Esophagus mucosa (tissue), 1 donor: ENCODE results near the gene ATR. TPM values are rescaled to one million over a fixed set of nuclear protein-coding genes. Genes with fewer than 3 reads are reported as not detected.
"Not testable (repeated sequence)": the region's sequence is repeated elsewhere in the genome, so short reads cannot be mapped to it uniquely, and the experiment has no call there.

Experiments used
- ATAC-seq: fragments of 200-7000 bp; cut with Tn5 transposase; one replicate; pipeline ENCODE4 v1.9.1; 2020
- total RNA-seq: library from RNA; stranded (reverse); gene quantifications from one replicate; pipeline ENCODE4 v1.2.4, GENCODE V29; 2023
- donor health status: DM: yes; HTN: yes; CAD: no.

ATR gene
- total RNA-seq: 15.5 TPM

DNA sequence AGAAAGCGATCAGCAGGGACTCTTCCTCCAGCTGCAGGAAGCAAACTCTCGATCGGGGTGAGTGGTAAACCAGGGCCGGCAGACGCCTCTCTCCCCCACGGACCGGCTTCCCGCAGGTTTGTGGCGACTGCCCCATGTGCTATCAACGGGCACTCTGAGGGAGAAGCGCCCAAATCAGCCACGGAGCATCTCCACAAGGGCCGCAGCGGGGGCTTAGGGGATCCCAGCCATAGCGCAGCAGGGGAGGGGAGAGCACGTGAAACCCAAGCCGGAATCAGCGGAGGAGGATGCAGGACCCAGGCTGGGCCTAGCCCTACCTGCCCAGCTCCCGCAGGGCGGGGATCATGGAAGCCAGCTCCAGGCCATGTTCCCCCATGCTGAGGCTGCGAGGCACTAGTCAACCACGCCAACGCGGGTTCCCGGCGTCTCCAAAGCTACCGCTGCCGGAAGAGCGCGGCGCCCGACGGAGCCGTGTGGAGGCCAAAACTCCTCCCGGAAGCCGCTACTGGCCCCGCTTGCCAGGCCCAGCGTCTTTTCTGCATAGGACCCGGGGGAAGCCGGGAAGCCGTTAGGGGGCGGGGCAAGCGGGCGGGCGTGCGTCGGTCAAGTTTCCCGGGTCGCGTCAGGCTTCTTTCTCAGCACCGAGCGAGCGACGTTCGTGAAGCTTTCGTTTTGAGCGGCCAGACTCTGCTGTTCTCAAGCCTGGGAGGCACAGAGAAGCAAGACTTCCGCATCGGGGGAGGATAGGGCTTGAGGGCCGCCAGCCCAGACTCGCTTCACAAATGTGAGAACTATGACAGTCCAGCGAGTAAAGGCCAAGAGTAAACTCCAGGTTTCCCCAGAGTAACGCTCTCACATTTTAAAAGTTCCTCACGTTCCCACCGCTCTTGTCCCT is at the start of gene ATR:
ATR (minus strand) TSS at position 405 of the 895 bp plus-strand sequence; CDS start at position 376, 29 bp downstream.
- ATAC-seq: peak; percentile 99

GRCh38 chr3:142626971-142627370 is 48.4 kb upstream of the ATR start:
- ATAC-seq: no peak

GRCh38 chr3:142625153-142625440 is 46.6 kb upstream of the ATR start:
- ATAC-seq: no peak

- no peak for ATAC-seq
Measured at GRCh38 chr3:142624341-142625152, 46.0 kb upstream of the ATR start.

- ATAC-seq: no peak
Measured at GRCh38 chr3:142623194-142623593, 44.7 kb upstream of the ATR start.

- ATAC-seq: no peak
Measured at GRCh38 chr3:142622405-142622804, 43.9 kb upstream of the ATR start.

- peak; percentile 93 for ATAC-seq
Measured at GRCh38 chr3:142618917-142619461, 40.5 kb upstream of the ATR start.

DNA sequence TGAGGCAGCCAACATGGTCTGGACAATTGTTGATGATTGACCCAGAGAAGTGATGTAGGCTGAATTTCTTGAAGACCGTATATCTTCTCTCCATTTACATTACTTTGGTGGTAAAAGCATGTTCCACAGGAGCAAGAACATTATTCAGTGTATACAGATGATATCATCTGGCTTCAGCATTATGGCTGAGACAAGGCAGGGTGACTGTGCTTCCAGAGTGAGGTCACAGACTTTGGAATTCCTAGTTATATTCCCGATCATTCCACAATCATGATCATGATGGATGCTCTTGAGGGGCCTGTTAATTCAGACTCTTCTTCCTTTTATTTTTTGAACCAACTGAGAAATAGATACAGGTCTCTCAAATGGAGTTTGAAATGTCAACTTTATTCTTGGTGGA is 36.6 kb upstream of the ATR start:
- no peak for ATAC-seq

GRCh38 chr3:142614059-142614626 is 35.6 kb upstream of the ATR start:
- ATAC-seq: no peak

DNA sequence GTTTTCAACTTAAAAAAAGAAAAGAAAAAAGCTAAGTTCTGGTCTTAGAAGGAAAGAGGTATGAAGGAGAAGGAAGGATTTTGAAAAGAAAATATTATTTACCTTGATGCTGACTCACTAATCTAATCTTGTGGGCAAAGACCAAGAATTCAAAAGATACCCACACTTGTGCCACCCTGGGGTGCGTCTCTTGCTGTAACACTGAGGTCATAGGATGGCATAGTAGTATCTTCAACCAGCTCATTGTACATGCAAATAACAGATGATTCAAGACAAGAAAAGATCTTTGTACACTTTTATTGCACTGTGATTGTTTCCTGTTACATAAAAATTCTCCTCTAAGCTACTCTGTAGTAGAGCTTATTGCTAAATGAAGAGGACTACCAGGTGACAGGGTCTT is 35.0 kb upstream of the ATR start:
- ATAC-seq: peak; percentile 75

GRCh38 chr3:142611206-142611605 is 32.7 kb upstream of the ATR start:
- ATAC-seq: no peak

GRCh38 chr3:142609136-142609535 is 30.6 kb upstream of the ATR start:
- no peak for ATAC-seq

DNA sequence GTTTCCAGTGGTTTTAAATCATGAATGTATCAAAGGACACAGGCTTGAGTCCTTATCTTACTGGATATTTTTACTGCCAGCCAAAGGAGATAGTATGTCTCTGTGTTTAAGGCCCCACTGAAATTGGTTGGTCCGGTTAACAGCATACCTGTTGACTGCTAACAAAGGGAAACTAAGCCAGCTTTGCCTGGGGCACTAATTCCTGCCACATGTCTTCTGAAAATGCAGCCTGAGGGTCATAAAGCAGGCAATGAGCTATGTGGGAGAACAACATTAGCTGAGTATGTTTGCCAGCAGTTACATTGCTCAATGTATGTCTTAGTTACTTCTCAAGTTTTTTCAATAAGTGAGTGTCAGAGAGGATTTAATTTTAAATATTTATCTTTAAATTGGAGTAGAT is 30.1 kb upstream of the ATR start:
- ATAC-seq: no peak

DNA sequence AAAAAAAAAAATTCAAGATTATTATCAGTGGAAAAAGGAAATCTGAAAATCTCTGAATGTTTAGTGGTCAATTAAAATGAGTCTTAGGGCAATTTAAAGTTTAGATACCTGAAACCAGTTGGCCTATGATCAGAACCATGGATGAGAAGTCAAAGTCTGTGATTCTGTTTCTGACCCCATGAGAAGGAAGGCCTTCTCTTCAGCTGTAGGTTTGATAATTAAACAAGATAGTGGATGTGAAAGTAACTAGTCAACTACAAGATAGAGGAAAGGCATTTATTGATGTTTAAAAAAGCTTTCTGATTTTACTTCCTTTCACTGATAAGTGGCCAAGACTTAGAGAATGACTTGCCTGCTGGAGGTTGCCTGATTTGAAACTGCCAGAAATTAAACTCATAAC is 26.4 kb upstream of the ATR start:
- ATAC-seq: no peak

- not testable (repeated sequence) for ATAC-seq
Measured at GRCh38 chr3:142603386-142603705, 24.8 kb upstream of the ATR start.

DNA sequence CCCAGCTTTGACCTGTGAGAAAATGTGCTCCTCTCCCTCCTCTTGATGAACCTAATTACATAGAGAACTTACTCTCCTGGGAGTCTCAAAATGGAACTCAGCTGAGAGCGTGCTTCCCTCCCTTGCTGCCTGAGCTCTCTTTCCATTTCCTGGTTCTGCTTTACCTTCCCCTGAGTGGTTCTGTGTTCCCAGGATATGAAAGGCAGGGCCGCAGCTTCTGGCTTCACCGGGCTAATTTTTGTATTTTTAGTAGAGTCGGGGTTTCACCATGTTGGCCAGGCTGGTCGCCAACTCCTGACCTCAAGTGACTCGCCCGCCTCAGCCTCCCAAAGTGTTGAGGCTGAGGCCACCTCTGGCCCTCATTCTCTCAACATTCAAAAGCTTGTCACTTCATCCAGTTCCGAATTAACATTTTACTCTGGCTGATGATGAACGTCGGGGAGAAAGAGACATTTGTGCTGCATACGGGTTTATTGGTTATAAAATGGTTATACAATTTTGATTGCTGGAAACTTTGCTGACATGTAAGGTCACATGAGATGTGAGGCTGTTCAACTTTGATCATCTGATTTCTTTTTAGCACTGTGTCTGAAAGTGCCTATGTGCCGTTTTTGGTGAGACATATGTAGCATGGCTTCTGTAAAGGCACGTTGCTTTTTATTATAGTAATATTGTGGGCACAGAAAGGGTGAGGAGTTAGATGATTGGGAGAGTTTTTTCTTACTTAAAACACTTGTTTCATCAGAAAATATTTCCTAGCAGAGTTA is 24.3 kb upstream of the ATR start:
- no peak for ATAC-seq

DNA sequence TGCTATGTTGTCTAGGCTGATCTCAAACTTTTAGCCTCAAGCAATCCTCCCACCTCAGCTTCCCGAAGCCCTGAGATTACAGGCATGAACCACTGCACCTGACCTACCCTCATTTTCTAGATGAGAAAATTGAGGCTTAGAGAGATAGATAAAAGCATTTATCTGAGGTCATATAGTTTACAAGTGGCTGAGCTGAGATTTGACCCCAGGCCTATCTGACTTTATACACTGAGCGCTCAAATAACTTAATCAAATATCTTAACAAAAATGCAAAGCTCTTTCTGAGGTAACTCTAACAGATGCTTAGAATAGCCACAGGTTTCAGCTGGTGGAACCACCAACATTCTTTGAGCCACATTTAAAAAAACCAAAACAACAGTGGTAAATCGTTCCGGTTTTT is 23.2 kb upstream of the ATR start:
- ATAC-seq: no peak

DNA sequence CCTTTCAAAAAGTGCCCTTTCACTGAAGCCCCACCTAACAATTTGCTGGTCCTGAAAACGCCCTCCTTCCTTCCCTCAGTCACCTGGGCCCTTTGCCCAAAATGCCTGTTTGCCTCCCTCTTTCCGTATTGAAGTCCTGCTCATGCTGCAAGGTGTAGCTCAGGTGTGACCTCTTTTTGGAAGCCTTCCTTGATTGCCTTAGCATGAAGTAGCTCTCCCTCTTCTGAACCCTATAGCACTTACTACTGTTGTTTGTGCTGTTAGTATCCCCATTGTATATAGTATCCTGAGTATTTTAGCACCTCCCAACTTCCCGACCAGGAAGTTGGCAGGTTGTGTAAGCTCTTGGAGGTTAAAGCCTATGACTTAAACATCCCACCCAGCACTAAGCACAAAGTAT is 19.4 kb upstream of the ATR start:
- no peak for ATAC-seq

- ATAC-seq: no peak
Measured at GRCh38 chr3:142596726-142597088, 18.2 kb upstream of the ATR start.

DNA sequence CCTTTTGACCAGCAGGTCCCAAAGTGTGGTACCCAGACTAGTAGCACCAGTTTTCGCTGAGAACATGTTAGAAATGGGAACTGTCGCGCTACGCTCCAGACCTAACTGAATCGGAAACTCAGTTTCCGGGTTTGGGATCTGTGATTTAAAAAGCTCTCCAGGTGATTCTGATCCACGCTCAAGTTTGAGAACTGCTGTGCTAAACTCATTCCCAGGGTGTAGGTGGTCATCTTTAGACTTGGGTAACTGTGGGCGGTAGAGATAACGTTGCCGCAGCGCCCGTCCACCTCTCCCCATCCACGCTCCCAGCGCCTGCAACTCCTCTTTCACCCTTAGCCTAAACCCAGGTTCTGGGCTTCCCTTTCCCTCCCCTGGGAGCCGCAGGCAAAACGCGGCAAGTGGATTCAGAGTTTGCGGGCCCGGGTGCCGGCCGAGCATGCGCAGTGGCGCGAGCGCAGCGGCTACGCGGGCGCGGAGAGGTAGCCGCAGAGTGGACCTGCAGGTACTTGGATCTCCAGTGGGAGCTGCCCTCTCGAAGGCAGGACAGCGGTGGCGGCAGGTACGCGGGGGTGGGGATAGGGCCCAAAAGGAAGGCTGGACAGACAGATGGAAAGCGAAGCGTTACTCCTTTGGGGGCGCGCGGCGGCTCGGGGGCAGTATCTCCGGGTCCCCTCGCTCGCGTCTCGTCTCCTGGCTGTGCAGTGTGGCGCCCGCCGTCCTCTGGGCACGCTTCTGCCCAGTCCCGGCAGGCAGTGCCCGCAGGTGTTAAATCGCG is 17.6 kb upstream of the ATR start, which contains the start of gene PLS1:
PLS1 (plus strand) TSS at position 443 of the 775 bp plus-strand sequence. CDS start 67,845 bp downstream, outside the sequence.
- peak; percentile 96 for ATAC-seq

DNA sequence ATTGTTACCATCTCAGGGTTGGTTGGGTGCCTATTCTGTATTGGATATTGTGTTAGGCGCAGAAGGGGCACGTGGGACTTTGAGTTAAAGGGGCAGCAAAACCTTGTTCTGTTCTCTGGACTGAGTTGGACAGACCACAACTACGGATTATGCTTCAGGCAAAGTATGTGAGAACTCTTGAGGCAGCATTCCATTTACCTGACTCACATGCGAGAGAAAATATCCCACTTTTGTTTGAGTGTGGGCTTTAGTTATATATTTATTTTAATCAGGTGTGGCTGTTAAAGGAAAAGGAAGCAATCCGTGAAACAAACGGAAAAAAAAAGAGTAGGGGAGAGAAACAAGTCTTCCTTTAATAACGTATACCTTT is 17.0 kb upstream of the ATR start:
- ATAC-seq: no peak

- no peak for ATAC-seq
Measured at GRCh38 chr3:142595141-142595540, 16.6 kb upstream of the ATR start.
